ENCODE results near the gene PTPRN2.

The PTPRN2 gene

GRCh38 chr7:157550300-157551275 lies 1037.0 kb downstream of the PTPRN2 start:
- no peak overlapping the region for H3K4me3 ChIP-seq (ENCODE audit: low read depth, low read length)
- no peak for TF ChIP-seq CTCF (IDR thresholded peaks at IDR 0.05; ENCODE audit: low read depth, low read length, missing control alignments)
- no peak for DNase-seq (ENCODE audit: low read depth)

GRCh38 chr7:157549612-157550299 lies 1037.9 kb downstream of the PTPRN2 start:
- no peak overlapping the region for H3K4me3 ChIP-seq (ENCODE audit: low read depth, low read length)
- TF ChIP-seq CTCF (IDR thresholded peaks at IDR 0.05; ENCODE audit: low read depth, low read length, missing control alignments), result no peak
- no peak for DNase-seq (ENCODE audit: low read depth)

GRCh38 chr7:157548691-157549303 lies 1038.8 kb downstream of the PTPRN2 start:
- no peak overlapping the region for H3K4me3 ChIP-seq (ENCODE audit: low read depth, low read length)
- TF ChIP-seq CTCF (IDR thresholded peaks at IDR 0.05; ENCODE audit: low read depth, low read length, missing control alignments), result no peak
- DNase-seq (ENCODE audit: low read depth), result no peak

GRCh38 chr7:157547611-157548010 lies 1040.0 kb downstream of the PTPRN2 start:
- TF ChIP-seq CTCF (IDR thresholded peaks at IDR 0.05; ENCODE audit: low read depth, low read length, missing control alignments), result no peak
- H3K4me3 ChIP-seq (ENCODE audit: low read depth, low read length), result no peak overlapping the region
- DNase-seq (ENCODE audit: low read depth), result no peak

GRCh38 chr7:157547102-157547501 lies 1040.5 kb downstream of the PTPRN2 start:
- DNase-seq (ENCODE audit: low read depth), result no peak
- H3K4me3 ChIP-seq (ENCODE audit: low read depth, low read length), result no peak overlapping the region
- TF ChIP-seq CTCF (IDR thresholded peaks at IDR 0.05; ENCODE audit: low read depth, low read length, missing control alignments), result no peak

- TF ChIP-seq CTCF (IDR thresholded peaks at IDR 0.05; ENCODE audit: low read depth, low read length, missing control alignments), result no peak
- no peak for DNase-seq (ENCODE audit: low read depth)
- no peak overlapping the region for H3K4me3 ChIP-seq (ENCODE audit: low read depth, low read length)
Observed at GRCh38 chr7:157545681-157546060, 1042.0 kb downstream of the PTPRN2 start.
